HG02981 (cell line): Measurements from ENCODE around the gene SPHK1.

Experiments used
- ATAC-seq: cut with Tn5 transposase; IDR thresholded peaks from one replicate; pipeline ENCODE4 v1.9.1; 2021; ENCODE audit warnings: mild to moderate bottlenecking, moderate library complexity; ENCODE audit not compliant: unreplicated experiment

Gene SPHK1

DNA sequence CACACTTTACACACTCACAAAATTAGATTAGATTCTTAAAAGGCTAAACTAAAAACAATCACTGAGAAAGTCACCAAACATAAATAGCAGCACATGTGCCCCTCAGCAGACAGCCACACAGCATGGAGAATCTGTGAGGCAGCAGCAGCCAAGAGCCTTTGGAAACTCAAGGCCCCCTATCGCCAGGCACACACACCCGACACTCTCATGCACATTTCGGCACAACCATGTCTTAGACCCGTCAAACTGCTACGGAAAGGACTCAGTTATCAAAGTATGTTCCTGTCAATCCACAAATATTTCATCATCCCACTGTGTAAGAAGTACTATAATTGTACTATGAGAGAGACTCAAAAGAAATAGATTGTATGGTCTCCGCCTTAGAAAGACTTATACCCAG is 47.6 kb downstream of the SPHK1 start:
- ATAC-seq, result no peak

DNA sequence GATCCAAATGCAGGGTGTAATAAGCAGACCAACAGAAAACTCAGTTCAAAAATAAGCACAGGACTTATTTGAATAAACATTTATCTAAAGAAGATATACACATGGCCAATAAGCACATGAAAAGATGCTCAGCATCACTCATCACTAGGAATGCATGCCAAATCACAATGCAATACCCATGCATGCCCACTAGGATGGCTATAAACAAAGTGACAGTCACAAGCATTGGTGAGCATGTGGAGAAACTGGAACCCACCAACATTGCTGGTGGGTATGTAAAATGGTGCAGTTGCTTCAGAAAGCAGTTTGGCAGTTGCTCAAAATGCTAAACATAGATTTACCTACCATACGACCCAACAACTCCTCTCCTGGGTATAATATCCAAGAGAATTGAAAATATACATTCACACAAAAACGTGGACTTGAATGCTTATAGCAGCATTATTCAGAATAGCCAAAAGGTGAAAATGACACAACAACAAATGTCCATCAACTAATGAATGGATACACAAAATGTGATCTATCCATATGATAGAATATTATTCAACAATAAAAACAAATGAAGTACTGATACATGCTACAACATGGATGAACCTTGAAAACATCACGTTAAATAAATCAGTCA is 48.4 kb downstream of the SPHK1 start:
- no peak for ATAC-seq

DNA sequence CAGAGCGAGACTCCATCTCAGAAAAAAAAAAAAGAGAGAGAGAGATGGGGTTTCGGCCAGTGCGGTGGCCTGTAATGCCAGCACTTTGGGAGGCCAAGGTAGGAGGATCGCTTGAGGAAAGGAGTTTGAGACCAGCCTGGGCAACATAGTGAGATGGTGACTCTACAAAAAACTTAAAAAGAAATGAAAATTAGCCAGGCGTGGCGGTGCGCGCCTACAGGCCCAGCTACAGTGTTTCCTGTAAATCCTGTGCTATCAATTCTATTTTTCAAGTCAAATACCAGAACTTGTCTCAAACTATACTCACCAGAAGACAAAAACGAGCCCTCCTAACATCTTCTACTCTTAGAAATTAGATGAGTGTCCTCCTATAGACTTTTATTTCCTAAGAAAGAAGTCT is 49.3 kb downstream of the SPHK1 start:
- ATAC-seq, result no peak

- ATAC-seq, result no peak
Observed at GRCh38 chr17:76434870-76435269, 50.5 kb downstream of the SPHK1 start.

DNA sequence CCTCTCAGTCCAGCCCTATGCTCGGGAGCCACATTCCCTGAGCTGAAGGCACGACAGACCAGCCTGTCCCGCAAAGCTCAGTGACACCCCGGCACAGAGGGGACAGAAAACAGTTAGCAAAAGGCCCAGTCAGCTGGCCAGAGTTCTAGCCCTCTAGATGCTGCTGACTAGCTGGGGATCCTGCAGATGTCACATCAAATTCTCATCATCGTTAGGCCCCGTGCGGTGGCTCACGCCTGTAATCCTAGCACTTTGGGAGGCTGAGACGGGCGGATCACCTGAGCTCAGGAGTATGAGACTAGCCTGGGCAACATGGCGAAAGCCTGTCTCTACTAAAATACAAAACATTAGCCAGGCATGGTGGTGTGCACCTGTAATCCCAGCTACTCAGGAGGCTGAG is 51.3 kb downstream of the SPHK1 start:
- ATAC-seq, result no peak
